ENCODE results near the gene FNDC8. TPM values are rescaled to one million over a fixed set of nuclear protein-coding genes. Genes with fewer than 3 reads are reported as not detected.
A peak's percentile ranks its signal among the peaks of the same experiment; 100 is the strongest.

FNDC8 gene
- total and polyA plus RNA-seq, 9 of the 15 experiments (the other 6 are each of a cell fraction or from before 2014, with no cell fraction given): 0.04 TPM; not detected in 8

DNA sequence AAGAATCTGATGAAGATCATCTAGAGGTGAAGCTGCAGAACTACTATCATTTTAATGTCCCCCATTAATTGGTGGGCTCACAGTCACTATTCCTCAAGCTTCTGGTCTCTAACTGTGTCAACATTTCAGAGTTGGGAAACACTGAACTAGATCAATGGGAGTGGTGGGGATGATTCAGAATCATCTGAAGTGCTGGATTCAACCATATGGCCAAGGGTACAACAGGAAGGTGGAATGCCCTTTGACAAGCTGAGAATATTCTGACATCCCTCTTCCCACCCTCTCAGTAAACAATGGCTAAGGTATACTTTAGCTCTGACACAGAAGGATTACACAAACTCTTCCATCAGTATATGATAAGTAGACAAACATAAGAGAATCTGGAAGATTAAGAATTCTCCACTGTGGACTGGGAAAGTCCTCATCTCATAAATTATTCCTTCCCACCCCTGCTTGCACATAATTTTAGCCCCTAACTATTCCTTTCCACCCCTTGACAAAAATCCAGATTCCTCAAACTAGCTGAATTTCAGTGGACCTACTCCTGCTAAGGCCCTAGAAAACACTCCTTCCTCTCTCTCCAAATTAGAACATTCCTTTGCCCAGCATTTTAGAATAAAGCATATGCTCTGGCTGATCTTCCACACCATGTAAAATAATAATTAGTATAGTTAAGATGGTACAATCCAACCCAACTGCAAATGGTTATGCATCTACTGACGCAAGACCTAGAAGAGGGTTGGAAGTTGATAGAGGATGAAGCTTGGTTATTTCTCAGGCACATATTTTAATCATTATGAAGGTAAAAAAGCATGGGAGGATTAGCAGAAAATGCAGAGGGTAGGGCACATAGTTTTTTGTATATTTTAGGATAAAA lies 41.6 kb upstream of the FNDC8 start:
- 94% methylated on average over 1 of the region's 1 CpG for WGBS (ENCODE audit: insufficient coverage, low coverage, missing lambda C conversion rate)
- ATAC-seq: no peak
- TF ChIP-seq, protein P1, sequence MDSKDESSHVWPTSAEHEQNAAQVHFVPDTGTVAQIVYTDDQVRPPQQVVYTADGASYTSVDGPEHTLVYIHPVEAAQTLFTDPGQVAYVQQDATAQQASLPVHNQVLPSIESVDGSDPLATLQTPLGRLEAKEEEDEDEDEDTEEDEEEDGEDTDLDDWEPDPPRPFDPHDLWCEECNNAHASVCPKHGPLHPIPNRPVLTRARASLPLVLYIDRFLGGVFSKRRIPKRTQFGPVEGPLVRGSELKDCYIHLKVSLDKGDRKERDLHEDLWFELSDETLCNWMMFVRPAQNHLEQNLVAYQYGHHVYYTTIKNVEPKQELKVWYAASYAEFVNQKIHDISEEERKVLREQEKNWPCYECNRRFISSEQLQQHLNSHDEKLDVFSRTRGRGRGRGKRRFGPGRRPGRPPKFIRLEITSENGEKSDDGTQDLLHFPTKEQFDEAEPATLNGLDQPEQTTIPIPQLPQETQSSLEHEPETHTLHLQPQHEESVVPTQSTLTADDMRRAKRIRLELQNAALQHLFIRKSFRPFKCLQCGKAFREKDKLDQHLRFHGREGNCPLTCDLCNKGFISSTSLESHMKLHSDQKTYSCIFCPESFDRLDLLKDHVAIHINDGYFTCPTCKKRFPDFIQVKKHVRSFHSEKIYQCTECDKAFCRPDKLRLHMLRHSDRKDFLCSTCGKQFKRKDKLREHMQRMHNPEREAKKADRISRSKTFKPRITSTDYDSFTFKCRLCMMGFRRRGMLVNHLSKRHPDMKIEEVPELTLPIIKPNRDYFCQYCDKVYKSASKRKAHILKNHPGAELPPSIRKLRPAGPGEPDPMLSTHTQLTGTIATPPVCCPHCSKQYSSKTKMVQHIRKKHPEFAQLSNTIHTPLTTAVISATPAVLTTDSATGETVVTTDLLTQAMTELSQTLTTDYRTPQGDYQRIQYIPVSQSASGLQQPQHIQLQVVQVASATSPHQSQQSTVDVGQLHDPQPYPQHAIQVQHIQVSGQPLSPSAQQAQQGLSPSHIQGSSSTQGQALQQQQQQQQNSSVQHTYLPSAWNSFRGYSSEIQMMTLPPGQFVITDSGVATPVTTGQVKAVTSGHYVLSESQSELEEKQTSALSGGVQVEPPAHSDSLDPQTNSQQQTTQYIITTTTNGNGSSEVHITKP (IDR thresholded peaks at IDR 0.05; ENCODE audit: partially characterized antibody): peak; percentile 26
- no peak for TF ChIP-seq PRMT5 (CRISPR knock-in tag; IDR thresholded peaks at IDR 0.05)
- Histone ChIP-seq H3K4me2 (ENCODE audit: insufficient read depth, low read length) (no peak overlapping the region), H3K36me3 (ENCODE audit: control insufficient read depth, insufficient read depth, low read length) (no peaks in the 10 kb centered on the region), H3K9me3 (replicated peaks; ENCODE audit: control insufficient read depth, insufficient read depth, low read depth, low read length) (no peaks in the 10 kb centered on the region), H3K79me2 (ENCODE audit: control insufficient read depth, insufficient read depth, low read length) (peaks cover 32% of the 10 kb centered on the region; the same call in 2 of the 3 replicates), H3K9me1 (ENCODE audit: control insufficient read depth, insufficient read depth, low read length) (peaks cover 3% of the 10 kb centered on the region), H3K27ac (ENCODE audit: extremely low read depth, low read depth, low read length) (no peak overlapping the region), H3K27me3 (ENCODE audit: control insufficient read depth in 2 of 2, insufficient read depth in 2 of 2, low read length in 2 of 2) (no peaks in the 10 kb centered on the region), H4K20me1 (replicated peaks; ENCODE audit: control insufficient read depth, insufficient read depth, low read length) (peaks cover 8% of the 10 kb centered on the region; the same call in 1 of the 2 replicates), H3K9ac (ENCODE audit: insufficient read depth in 1 of 2, low read depth in 2 of 2, low read length in 2 of 2) (no peak overlapping the region), H2AFZ (ENCODE audit: low read depth, low read length) (no peak overlapping the region), H3K4me1 (replicated peaks in 1 of 2; ENCODE audit: control insufficient read depth in 2 of 2, insufficient read depth in 2 of 2, low read length in 2 of 2) (peaks cover 2 to 20% of the 10 kb centered on the region in 2 experiments; a peak in 3 of 5 replicates), H3K4me3 (no peak overlapping the region)
- no peak for FAIRE-seq
- DNase-seq (ENCODE audit: extremely low read depth in 1 of 4, low spot score in 3 of 4): no peak
- BruUV-seq (replicated peaks): no TSS peak
- ChIA-PET POLR2A (interaction anchor here (0.6 to 1.7 kb wide), 3 partner anchors 16 to 659 kb away, joined by 3 to 10 read pairs (median 4); partner anchors contain the start of genes LIG3 and RFFL), CTCF (ENCODE audit: low intra/inter-chr PET ratio) (no interaction called here)
- in situ Hi-C loops (cut with MboI): no loop called here
- intact Hi-C loops (cut with micrococcal nuclease): no loop called here
